Stimulated activated CD4-positive, alpha-beta T cell treated with anti-CD3 and anti-CD28 coated beads, Interleukin-2, amount 100 ng/mL, for 48 hours (primary cell): ENCODE measurements around the gene ADAM20.
"Not testable (repeated sequence)": the region's sequence is repeated elsewhere in the genome, so short reads cannot be mapped to it uniquely, and the experiment has no call there.

Experiments
- DNase-seq, 2 donors: peaks; one replicate each; pipeline ENCODE4 v3.0.0-alpha.2; 2020

ADAM20 gene

DNA sequence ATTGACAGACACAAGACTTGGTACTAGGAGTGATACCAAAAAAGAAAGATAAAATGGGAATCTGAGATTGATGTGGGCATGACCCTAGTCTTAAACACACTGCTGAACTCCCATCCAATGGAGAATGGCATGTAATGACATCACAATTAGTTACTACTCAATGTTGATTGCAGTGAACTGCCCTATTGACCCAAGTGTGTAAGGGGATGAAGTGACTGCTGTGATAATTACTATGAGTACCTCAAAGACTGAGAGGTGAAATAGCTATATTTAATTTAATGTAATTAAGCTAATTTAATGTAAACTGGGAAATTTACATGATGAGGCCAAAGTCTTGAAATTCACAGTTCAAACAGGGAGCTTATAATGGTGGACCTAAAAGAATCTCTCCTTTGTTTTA lies at the start of gene ADAM20:
Gene ADAM20, minus strand, starts transcription at position 101 of the 400 bp plus-strand sequence. CDS start 10,247 bp downstream, outside the sequence.
- DNase-seq, result no peak

DNA sequence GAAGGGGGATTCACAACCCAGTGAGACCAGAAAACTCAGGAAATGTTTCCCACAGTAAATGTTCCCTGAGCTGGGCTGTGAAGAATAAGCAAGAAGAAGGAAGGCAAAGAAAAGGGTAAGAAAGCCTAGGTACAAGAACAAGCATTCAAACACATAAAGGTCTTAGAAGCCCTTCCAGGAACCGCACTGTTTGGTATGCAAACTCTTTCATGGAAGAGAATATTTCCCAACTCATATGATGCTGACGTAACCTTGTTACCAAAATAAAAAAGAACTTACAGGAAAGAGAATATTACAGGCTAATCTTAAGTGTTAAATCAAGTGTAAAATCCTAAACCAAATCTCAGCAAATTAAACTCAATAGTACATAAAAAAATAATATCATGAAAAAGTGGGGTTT lies 42.1 kb upstream of the ADAM20 start:
- no peak for DNase-seq

DNA sequence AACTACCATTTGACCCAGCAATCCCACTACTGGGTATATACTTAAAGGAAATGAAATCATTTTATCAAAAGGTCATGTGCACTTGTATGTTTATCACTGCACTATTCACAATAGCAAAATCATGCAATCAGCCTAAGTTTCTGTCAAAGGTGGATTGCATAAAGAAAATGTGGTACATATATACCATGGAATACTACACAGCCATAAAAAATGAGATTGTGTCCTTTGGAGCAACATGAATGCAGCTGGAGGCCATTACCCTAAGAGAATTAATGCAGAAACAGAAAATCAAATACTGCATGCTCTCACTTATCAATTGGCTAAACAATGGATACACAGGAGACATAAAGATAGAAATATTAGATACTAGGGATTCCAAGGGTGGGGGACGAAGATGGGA lies 38.2 kb upstream of the ADAM20 start:
- DNase-seq, result no peak

DNA sequence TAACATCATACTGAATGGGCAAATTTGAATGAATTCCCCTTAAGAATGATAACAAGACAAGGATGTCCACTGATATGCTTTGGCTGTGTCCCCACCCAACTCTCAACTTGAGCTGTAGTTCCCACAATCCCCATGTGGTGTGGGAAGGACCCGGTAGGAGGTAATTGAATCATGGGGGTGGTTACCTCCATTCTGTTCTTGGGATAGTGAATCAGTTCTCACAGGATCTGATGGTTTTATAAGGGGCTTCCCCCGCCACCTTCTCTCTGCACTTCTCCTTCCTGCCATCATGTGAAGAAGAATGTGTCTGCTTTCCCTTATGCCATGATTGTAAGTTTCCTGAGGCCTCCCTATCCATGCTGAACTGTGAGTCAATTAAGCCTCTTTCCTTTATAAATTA lies 36.3 kb upstream of the ADAM20 start:
- DNase-seq, result no peak

DNA sequence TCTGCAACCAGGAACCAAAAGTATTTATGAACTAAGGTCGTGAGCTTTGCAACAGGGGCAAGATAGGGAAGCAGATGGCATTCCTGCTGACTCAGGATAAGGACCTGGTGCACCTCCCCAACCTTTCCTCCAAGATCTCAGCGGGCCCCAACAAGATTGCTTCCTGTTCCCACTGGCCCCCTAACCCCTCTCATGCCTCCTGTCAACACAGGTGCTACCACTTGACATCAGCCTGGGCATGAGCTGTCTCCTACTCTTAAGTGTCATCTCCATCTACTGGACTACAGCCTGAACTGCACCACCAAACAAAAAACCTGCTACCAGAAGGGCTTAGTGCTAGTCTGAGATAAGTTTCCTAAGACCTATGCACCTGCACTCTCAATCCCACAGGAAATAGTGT lies 33.0 kb upstream of the ADAM20 start:
- no peak for DNase-seq

DNA sequence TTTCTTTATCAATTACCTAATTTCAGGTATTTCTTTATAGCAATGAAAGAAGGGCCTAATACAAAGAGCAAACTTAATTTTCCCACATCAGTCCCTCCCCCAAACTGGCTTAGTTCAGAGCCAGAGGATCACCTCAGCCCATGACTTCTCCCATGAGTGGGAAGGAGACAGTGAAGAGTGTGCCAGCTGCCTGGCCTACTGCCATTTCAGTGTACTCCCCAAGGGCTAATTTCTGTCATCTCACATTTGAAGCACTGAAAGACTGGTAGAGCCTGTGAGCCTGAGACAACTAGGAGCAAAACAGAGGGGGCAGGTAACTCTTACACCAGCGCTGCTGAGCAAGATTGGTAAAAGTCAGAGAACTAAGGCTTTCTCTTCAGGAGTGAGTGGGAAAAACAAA lies 29.1 kb upstream of the ADAM20 start:
- no peak for DNase-seq

DNA sequence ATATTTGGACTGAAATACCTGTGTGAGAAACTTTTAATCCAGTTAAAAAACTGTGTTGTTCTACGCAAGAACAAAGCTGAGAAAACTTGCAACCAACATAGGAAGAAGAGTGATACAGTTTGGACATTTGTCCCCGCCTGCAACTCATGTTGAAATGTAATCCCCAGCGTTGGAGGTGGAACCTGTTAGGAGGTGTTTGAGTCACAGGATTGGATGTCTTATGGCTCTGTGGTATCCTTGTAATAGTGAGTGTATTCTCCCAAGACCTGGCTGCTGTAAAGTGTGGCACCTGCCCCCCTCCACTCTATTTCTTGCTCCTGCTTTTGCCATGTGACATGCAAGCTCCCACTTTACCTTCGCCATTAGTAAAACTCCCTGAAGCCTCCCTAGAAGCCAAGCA lies 28.6 kb upstream of the ADAM20 start:
- DNase-seq, result no peak

DNA sequence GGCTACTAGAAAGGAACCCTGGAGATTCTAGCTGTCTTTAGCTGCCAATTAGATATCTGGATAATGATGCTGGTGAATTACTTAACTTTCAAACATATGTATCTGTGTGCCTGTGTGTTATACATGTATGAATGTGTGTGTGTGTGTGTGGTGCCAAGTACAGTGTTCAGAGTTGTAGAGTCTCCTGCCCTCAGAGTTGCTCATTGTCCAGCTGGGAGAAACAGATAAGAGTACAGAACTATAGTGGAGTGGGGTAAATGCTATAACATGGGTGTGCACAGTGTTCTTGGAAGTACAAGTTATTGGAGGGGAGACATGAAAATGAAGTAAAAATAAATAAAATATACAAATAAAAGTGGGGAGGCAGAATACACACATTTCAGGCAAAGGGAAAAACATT lies 23.6 kb upstream of the ADAM20 start:
- DNase-seq, result no peak

DNA sequence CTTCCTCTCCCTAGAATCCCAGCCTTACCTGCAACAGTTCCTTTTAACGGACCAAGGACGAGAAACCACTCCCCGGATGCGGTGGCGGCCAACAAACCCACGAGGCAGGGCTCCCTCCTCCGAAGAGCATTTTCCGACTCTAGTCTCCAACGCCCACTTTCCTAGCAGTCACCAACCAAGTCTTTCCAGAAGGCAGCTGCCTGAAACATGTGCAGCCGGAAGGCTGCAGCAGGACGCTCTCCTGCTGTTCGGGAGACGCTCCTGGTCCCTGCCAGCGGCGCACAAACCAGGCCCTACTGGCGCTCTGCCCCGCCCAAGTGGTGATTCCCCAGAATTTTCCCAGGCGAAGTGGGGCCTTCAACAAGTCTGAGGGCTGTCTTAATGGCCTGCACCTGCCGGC lies 21.1 kb upstream of the ADAM20 start:
- DNase-seq, result no peak

DNA sequence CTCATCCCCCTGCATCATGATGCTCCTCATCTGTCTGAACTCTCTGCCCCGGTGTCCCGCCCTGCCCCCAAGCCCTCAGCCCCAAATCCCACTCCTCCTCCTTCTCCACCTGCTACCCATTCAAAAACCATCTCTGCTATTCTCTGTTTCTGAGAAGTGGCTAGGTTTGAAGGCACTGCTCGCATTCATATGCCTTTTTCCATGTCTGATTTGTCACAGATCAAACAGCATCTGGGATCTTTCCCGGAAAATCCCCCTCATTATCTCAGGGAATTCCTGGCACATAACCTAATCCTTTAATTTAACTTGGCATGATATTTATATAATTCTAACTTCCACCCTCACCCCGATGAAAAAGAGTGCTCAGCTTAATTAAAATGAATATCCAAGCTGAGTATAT lies 3.3 kb upstream of the ADAM20 start:
- no peak for DNase-seq

DNA sequence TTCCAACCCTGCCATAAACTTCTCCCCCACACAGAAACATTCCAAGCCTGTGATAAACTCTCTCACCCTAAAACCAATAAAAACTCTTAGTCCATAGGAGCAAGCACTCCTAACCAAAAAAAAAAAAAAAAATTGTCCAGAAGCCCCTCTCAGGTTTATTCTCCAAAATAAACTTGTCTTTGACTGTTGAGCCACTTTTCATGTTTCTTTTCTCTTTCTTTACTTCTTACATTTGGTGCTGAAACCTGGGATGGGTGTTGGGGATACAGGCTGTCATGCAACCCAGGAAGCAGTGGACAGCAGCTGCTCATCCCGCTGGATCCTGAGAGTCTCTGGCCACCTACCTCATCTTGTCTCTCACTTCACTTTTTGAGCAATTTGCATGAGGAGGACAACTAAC lies 2.0 kb upstream of the ADAM20 start:
- no peak for DNase-seq

DNA sequence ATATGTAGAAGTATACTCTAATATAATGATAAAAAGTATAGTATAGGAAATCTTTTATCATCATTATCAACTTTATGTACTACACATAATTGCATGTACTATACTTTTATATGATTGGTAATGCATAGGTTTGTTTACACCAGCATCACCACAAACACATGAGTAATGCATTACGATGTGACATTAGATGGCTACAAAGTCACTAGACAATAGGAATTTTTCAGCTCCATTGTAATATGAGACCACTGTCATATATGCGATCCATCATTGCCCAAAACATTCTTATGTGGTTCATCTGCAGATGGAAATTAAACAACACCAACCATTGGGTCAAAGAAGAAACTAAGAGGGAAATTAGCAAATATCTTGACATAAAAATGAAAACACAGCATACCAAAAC lies 4.4 kb downstream of the ADAM20 start:
- no peak for DNase-seq

DNA sequence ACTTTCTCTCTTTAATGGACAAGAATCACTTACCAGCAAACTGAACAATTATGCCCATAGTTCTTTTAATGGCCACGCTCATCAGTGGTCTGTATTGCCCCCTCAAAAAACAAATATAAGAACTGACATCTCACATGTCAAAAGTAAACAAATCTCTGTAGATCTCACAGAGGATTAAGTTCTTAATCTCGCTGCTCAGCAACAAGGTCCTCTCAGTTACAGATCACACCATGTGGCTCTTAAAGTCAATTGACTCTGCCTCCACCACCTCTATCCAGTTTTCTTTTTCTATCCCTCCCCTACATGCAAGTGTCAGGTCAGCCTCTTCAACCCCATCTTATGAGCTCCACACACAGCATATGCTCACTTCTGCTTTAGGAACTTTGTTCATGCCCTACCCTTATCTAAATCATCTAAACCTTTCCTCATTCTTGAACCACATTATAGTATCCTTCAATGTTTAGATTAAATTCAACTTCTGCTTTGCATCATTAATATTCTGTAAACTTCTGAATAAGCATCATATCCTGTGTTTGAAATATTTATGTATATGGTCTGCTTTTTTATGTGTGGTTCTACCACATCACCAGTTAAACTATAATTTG lies 7.2 kb downstream of the ADAM20 start:
- DNase-seq, result no peak

DNA sequence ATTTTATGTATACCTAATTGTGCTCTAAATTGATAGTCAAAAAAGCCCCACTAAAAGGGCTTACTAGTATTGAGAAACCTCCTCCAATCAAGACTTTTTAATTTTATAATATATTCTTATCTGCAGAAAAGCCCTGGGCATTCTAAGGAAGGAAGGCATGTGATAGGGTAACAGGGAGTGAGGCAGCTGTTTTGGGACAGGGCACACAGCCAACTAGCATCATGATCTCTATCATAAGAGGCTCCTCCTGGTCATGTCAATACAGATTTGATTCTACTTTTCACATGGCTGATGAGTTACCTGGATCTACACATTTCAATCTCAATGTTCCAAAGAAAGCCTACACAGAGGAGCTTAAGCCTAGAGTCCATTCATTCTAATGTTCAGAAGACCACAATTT lies 9.1 kb downstream of the ADAM20 start:
- no peak for DNase-seq

DNA sequence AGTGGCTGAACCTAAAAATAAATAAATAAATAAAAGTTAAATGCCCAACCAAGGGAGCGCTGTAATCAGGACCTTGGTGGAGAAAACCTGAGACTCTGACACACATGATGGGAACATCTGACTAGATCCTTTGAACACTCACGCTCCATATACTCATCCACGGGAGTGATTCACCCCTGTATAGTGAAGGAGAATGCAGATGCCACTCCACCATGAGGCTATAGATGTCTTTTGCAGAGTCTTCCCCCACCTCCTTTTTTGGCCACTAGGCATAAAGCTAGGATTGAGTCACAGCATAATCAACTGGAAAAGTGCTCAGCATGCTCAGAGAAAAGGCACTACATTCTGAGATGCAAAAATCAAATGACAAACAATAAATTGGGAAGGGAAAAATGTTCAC lies 19.0 kb downstream of the ADAM20 start:
- DNase-seq, result no peak

DNA sequence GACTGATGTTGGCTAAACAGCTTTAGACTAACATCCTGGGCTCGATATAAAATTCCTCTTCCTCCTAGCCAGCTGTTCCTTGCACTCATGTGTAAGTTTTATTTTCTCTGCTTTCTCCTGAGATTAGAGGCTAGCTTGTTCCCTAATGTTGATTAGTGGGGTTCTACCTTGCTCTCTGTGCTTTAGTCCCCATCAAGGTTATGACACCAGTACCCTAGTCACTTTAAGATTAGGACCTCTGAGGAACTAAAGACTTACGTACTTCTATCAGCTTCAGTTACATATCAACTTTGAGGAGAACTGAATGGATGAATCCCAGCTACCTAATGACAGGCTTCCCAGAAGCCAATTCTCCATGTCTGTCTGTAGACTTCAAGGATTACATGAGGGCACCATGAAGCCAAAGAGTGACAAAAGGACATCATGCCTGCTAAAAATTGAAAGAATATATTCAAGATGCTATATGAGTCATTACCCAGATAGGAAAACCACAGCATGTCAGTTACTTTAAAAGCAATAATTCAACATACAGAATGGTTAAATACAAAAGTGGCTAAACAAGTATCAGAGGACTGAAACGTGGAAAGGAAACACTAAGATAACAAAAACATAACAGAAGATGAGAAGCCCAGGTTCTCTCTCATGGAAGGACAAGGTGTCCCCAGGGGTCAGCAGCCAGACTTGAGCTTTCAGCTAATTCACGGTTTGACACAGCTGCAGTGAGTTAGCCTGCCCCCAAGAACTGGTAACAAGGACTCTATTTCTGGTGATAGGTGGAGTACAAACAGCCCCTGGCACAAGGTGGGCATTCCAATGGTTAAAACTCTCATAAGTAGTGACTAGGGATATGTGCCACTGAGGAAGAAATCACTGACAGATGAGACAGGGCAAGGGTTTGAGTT lies 20.4 kb downstream of the ADAM20 start:
- no peak for DNase-seq

DNA sequence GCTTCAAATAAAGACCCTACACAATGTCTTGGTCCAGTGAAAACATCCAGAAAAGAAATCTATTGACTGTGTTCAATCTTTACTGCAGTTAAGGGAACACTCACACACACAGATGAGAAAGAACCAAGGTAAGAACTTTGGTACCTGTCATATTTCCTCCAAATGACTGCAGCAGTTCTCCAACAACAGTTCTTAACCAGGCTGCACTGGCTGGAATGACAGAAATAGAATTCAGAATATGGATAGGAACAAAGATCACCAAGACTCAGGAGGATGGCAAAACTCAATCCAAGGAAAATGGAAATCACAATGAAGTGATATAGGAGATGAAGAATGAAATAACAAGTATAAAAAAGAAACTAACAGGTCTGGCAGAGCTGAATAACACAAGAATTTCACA lies 36.6 kb downstream of the ADAM20 start:
- DNase-seq, result no peak

DNA sequence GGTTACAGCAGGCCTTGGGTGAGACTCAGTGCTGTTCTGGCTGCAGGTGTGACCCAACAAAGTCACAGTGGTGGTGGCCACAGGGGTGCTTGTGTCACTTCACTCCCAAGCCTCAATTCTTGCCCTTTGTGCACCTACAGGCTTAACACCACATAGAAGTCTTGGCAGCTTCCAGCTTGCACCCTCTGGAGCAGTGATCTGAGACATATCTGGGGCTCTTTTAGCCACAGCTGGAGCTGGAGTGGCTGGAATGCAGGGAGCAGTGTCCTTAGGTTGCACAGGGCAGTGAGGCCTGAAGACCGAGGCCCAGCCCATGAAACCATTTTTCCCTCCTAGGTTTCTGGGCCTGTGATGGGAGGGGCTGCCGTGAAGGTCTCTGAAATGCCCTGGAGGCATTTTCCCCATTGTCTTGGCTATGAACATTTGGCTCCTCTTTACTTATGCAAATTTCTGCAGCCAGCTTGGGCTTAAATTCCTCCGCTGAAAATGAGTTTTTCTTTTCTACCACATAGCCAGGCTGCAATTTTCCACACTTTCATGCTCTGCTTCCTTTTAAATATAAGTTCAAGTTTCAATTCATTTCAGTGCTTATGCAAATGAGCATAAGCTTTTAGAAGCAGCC lies 45.1 kb downstream of the ADAM20 start:
- DNase-seq, result no peak

DNA sequence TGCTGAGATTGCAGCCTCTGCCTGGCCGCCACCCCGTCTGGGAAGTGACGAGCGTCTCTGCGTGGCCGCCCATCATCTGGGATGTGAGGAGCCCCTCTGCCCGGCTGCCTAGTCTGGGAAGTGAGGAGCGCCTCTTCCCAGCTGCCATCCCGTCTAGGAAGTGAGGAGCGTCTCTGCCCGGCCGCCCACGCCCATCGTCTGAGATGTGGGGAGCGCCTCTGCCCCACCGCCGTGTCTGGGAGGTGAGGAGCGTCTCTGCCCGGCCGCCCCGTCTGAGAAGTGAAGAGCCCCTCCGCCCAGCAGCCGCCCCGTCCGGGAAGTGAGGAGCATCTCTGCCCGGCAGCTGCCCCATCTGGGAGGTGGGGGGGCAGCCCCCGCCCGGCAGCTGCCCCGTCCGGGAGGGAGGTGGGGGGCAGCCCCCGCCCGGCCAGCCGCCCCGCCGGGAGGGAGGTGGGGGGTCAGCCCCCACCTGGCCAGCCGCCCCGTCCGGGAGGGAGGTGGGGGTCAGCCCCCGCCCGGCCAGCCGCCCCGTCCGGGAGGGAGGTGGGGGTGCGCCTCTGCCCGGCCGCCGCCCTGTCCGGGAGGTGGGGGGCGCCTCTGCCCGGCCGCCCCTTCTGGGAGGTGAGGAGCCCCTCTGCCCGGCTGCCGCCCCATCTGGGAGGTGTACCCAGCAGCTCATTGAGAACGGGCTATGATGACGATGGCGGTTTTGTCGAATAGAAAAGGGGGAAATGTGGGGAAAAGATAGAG lies 57.3 kb downstream of the ADAM20 start:
- DNase-seq, result not testable (repeated sequence)

DNA sequence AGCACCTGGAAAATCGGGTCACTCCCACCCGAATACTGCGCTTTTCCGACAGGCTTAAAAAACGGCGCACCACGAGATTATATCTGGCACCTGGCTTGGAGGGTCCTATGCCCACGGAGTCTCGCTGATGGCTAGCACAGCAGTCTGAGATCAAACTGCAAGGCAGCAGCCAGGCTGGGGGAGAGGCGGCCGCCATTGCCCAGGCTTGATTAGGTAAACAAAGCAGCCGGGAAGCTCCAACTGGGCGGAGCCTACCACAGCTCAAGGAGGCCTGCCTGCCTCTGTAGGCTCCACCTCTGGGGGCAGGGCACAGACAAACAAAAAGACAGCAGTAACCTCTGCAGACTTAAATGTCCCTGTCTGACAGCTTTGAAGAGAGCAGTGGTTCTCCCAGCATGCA lies 59.3 kb downstream of the ADAM20 start:
- DNase-seq, result not testable (repeated sequence)

DNA sequence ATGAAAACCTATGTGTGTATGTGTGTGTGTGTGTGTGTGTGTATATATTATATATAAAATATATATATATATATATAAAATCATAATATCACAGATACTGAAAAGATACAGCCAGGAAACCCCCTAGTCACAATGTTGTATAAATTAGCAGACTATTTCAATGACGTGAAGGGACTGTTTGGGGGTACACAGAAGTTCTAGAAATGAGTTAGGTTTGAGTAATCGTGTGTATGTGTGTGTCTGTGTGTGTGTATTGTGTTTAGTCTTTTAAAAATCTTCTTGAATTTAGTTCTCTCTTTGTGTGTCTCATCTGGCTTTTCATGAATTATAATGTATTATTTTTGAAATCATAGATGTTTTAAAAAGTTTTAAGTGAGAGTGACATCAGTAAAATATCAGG lies 61.0 kb downstream of the ADAM20 start:
- DNase-seq, result no peak
